ENCODE data around the gene DEPDC5.

DEPDC5 gene

GRCh38 chr22:31952472-31952871, 198.7 kb downstream of the DEPDC5 start:
- no peak for DNase-seq

GRCh38 chr22:31953261-31953660, 199.4 kb downstream of the DEPDC5 start:
- DNase-seq: no peak

GRCh38 chr22:31954535-31955523, 201.0 kb downstream of the DEPDC5 start:
- DNase-seq: no peak

GRCh38 chr22:31956360-31956759, 202.5 kb downstream of the DEPDC5 start:
- no peak for DNase-seq
